Esophagus muscularis mucosa (tissue), 4 donors: Measurements from ENCODE around the gene XKRX. TPM values are rescaled to one million over a fixed set of nuclear protein-coding genes. Genes with fewer than 3 reads are reported as not detected.

ENCODE experiments used
- DNase-seq: peaks from one replicate; pipeline ENCODE4 v3.0.0-alpha.2; 2017; ENCODE audit errors: extremely low spot score
- H3K27ac ChIP-seq, 4 donors: fragments of 200-600 bp; sonication (generic); replicated peaks in 1 of 4; 1 replicate in 3 of 4; 2 replicates in 1 of 4; pipeline ENCODE4 v1.5.1; 2016 to 2019; ENCODE audit warnings: mild to moderate bottlenecking in 1 of 4
- H3K27me3 ChIP-seq, 4 donors: fragments of 200-600 bp; sonication (generic); one replicate each; pipeline versions ENCODE4 v1.5.1 to v1.6.0; 2016 to 2019
- H3K36me3 ChIP-seq, 4 donors: fragments of 200-600 bp; sonication (generic); one replicate each; pipeline ENCODE4 v1.5.1; 2016 to 2019
- H3K4me1 ChIP-seq, 4 donors: fragments of 200-600 bp; sonication (generic); one replicate each; pipeline ENCODE4 v1.5.1; 2016 to 2019
- H3K4me3 ChIP-seq, 4 donors: fragments of 200-600 bp; sonication (generic); 1 replicate in 2 of 4; 2 replicates in 2 of 4; pipeline ENCODE4 v1.5.1; 2016 to 2019; ENCODE audit warnings: mild to moderate bottlenecking in 4 of 4, moderate library complexity in 1 of 4
- H3K9me3 ChIP-seq, 4 donors: fragments of 200-600 bp; sonication (generic); 1 replicate in 3 of 4; 2 replicates in 1 of 4; pipeline ENCODE4 v1.5.1; 2016 to 2019
- EP300 ChIP-seq: sonication (generic); formaldehyde crosslinking; IDR thresholded peaks from one replicate; pipeline ENCODE4 v1.6.1; 2017; ENCODE audit warnings: antibody characterized with exemption
- POLR2A ChIP-seq: fragments of 450-650 bp; IDR thresholded peaks from one replicate; pipeline ENCODE4 v1.6.1; 2017; ENCODE audit warnings: antibody characterized with exemption, moderate library complexity, mild to moderate bottlenecking, low read depth
- POLR2AphosphoS5 ChIP-seq, 2 donors: sonication (generic); formaldehyde crosslinking; IDR thresholded peaks; one replicate each; pipeline ENCODE4 v1.6.1; 2017; ENCODE audit warnings: antibody characterized with exemption in 2 of 2
- WGBS: methylation state at CpG from one replicate; pipeline ENCODE4 v1.1.5; 2018; 5-methylcytosine and 5-hydroxymethylcytosine counted together
- intact Hi-C: fragments of 100-400 bp; cut with DNase I; formaldehyde crosslinking; loops from one replicate; pipeline ENCODE4 v1.15.1; 2023
- total RNA-seq, 4 donors: library from RNA; depleted of rRNA; stranded (reverse); fragments of >200 nt; gene quantifications; one replicate each; pipeline versions ENCODE4 v1.1.0 to v1.2.1, GENCODE V29; 2016
- TF ChIP-seq, protein P1 (sequence below), 3 experiments: fragments of 200-600 bp in 2 of 3; fragments of 450-650 bp in 1 of 3; sonication (generic) in 2 of 3; IDR thresholded peaks; one replicate each; pipeline ENCODE4 v1.5.1; 2017 to 2019; ENCODE audit warnings: antibody characterized with exemption in 3 of 3, mild to moderate bottlenecking in 2 of 3, moderate library complexity in 1 of 3

Gene XKRX
- total RNA-seq, 4 donors from 2014 or later: 0.17 TPM; not detected in 3

DNA sequence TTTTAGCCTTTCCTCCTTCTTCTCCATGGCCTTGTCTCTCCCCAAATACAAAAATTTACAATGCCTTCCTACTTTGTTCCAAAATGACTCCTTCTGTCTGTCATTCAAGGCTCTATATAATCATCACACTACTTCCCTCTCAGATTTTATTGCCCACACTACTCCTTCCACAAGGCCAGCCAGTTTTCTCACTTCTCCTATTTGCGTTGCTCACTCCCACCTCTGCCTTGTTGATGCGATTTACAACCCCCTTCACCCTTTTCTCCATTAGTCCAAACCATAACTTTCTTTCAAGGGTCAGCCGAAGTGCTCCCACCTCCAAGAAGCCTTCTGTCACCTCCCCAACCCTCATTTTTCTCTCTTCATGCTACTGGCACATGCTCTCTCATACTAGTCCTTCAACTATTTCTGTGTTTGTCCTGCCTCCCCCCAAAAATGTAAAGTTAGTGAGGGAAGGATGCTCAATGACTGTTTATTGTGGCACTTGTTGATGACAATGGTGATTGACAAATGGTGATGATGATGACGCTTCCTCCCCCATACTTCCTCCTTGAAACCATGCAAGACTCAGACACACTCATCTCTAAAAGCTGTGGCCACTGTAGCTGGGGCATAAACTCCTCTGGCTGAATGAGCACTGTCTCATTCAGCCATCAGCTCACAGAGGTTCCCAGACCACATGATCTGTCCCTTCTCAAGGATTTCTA is 2.7 kb upstream of the XKRX start:
- DNase-seq: no peak
- peaks cover 0 to 7% (median 0%) of the 10 kb centered on the region in 4 donors for H3K9me3 ChIP-seq
- peaks cover 3 to 15% (median 13%) of the 10 kb centered on the region in 4 donors for H3K4me1 ChIP-seq
- intact Hi-C loops: no loop called here
- no peak overlapping the region for H3K4me3 ChIP-seq
- TF ChIP-seq, protein P1, sequence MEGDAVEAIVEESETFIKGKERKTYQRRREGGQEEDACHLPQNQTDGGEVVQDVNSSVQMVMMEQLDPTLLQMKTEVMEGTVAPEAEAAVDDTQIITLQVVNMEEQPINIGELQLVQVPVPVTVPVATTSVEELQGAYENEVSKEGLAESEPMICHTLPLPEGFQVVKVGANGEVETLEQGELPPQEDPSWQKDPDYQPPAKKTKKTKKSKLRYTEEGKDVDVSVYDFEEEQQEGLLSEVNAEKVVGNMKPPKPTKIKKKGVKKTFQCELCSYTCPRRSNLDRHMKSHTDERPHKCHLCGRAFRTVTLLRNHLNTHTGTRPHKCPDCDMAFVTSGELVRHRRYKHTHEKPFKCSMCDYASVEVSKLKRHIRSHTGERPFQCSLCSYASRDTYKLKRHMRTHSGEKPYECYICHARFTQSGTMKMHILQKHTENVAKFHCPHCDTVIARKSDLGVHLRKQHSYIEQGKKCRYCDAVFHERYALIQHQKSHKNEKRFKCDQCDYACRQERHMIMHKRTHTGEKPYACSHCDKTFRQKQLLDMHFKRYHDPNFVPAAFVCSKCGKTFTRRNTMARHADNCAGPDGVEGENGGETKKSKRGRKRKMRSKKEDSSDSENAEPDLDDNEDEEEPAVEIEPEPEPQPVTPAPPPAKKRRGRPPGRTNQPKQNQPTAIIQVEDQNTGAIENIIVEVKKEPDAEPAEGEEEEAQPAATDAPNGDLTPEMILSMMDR (IDR thresholded peaks at IDR 0.05): no peak
- TF ChIP-seq EP300: no peak
- TF ChIP-seq POLR2AphosphoS5 (IDR thresholded peaks at IDR 0.05): no peak
- no peak for TF ChIP-seq POLR2A
- H3K36me3 ChIP-seq: no peaks in the 10 kb centered on the region
- H3K27ac ChIP-seq: no peak overlapping the region
- H3K27me3 ChIP-seq: no peaks in the 10 kb centered on the region
- WGBS: 72% methylated on average over 4 of the region's 4 CpGs

- WGBS: 80% methylated on average over 2 of the region's 2 CpGs
- no peak for TF ChIP-seq POLR2A
- TF ChIP-seq POLR2AphosphoS5 (IDR thresholded peaks at IDR 0.05): no peak
- TF ChIP-seq, protein P1 (IDR thresholded peaks at IDR 0.05): no peak
- TF ChIP-seq EP300: no peak
- intact Hi-C loops: no loop called here
- DNase-seq: no peak
- peaks cover 3 to 15% (median 13%) of the 10 kb centered on the region in 4 donors for H3K4me1 ChIP-seq
- no peak overlapping the region for H3K27ac ChIP-seq
- H3K27me3 ChIP-seq: no peaks in the 10 kb centered on the region
- H3K36me3 ChIP-seq: no peaks in the 10 kb centered on the region
- peaks cover 0 to 5% (median 0%) of the 10 kb centered on the region in 4 donors for H3K9me3 ChIP-seq
- no peak overlapping the region for H3K4me3 ChIP-seq
These were observed 2.3 kb downstream of the XKRX start for GRCh38 chrX:100926453-100926852.

DNA sequence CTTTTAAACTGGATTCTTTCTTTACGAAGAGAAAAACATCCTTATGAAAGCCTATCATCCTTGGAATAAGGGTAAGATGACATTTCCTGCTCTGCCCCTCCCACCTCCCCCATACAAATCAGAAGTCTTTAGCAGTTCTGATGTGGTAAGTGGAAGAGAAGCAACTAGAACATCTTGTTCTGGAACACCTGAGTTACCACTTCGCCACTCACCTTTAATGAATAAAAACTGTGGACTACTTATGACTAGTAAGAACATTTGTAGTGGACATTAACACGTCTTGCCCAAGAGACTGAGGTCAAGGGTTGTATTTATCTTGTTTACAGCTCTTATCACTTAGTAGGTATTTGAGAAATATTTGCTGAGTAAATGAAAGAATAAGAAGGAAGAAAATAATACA is 4.3 kb downstream of the XKRX start:
- Histone ChIP-seq H3K9me3 (no peaks in the 10 kb centered on the region), H3K27me3 (no peaks in the 10 kb centered on the region)
- 68% methylated on average over 3 of the region's 3 CpGs for WGBS

DNA sequence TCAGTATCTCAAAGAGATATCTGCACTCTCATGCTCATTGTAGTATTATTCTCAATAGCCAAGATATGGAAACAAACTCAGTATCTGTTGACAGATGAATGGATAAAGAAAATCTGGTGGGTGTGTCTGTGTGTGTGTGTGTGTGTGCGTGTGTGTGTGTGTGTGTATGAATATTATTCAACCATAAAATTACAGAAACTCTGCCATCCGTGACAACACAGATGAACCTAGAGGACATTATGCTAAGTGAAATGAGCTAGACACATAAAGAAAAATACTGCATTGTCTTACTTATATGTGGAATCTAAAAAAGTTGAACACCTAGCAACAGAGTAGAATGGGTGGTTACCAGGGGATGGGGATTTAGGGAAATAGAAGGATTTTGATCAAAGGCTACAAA is 13.2 kb downstream of the XKRX start:
- Histone ChIP-seq H3K4me3 (no peak overlapping the region), H3K4me1 (no peaks in the 10 kb centered on the region), H3K9me3 (no peaks in the 10 kb centered on the region), H3K36me3 (no peaks in the 10 kb centered on the region), H3K27me3 (no peaks in the 10 kb centered on the region), H3K27ac (no peak overlapping the region)
- intact Hi-C loops: no loop called here
- TF ChIP-seq EP300: no peak
- TF ChIP-seq, protein P1 (IDR thresholded peaks at IDR 0.05): no peak
- no peak for TF ChIP-seq POLR2AphosphoS5 (IDR thresholded peaks at IDR 0.05)
- no peak for TF ChIP-seq POLR2A
- WGBS: 58% methylated on average over 2 of the region's 2 CpGs
- DNase-seq: no peak

More for the DNA sequence above, 4.3 kb downstream of the XKRX start:
- no peak overlapping the region for H3K4me3 ChIP-seq
- no peak overlapping the region for H3K27ac ChIP-seq
- DNase-seq: no peak
- peaks cover 1 to 10% (median 9%) of the 10 kb centered on the region in 4 donors for H3K4me1 ChIP-seq
- TF ChIP-seq, protein P1 (IDR thresholded peaks at IDR 0.05): no peak
- TF ChIP-seq EP300 (no peak), POLR2AphosphoS5 (IDR thresholded peaks at IDR 0.05) (no peak), POLR2A (no peak)
- H3K36me3 ChIP-seq: no peaks in the 10 kb centered on the region
- intact Hi-C loops: no loop called here
